GM19043 (cell line): ENCODE results near the gene PPA2.
"Not testable (repeated sequence)": the region's sequence is repeated elsewhere in the genome, so short reads cannot be mapped to it uniquely, and the experiment has no call there.

Experiments used
- ATAC-seq: cut with Tn5 transposase; IDR thresholded peaks from one replicate; pipeline ENCODE4 v1.9.1; 2021; ENCODE audit warnings: low read depth; ENCODE audit not compliant: unreplicated experiment

Gene PPA2

GRCh38 chr4:105473324-105474098 lies at the start of gene PPA2:
Gene PPA2, minus strand, starts transcription at chr4:105474062. Its CDS starts 12 bp downstream, at chr4:105474050.
- ATAC-seq: peak; percentile 77

GRCh38 chr4:105520819-105521790 lies 47.2 kb upstream of the PPA2 start:
- ATAC-seq: peak; percentile 89

- no peak for ATAC-seq
These were observed 36.4 kb upstream of the PPA2 start for GRCh38 chr4:105510245-105510644.

GRCh38 chr4:105509714-105510113 lies 35.9 kb upstream of the PPA2 start:
- ATAC-seq: peak; percentile 37

- ATAC-seq: peak; percentile 95
These were observed 35.4 kb upstream of the PPA2 start for GRCh38 chr4:105509291-105509690.

- no peak for ATAC-seq
These were observed 30.9 kb upstream of the PPA2 start for GRCh38 chr4:105504744-105505143.

GRCh38 chr4:105503484-105503883 lies 29.6 kb upstream of the PPA2 start:
- ATAC-seq: no peak

GRCh38 chr4:105496899-105497298 lies 23.0 kb upstream of the PPA2 start:
- ATAC-seq: no peak

GRCh38 chr4:105495667-105496066 lies 21.8 kb upstream of the PPA2 start:
- ATAC-seq: no peak

GRCh38 chr4:105490523-105490922 lies 16.7 kb upstream of the PPA2 start:
- no peak for ATAC-seq

- ATAC-seq: no peak
These were observed 10.0 kb upstream of the PPA2 start for GRCh38 chr4:105483840-105484239.

GRCh38 chr4:105474099-105474518 lies 247 bp upstream of the PPA2 start:
- no peak for ATAC-seq

- ATAC-seq: peak; percentile 15
These were observed 965 bp downstream of the PPA2 start for GRCh38 chr4:105472871-105473323.

GRCh38 chr4:105471566-105472176 lies 2.2 kb downstream of the PPA2 start:
- ATAC-seq: peak; percentile 38

GRCh38 chr4:105470766-105471165 lies 3.1 kb downstream of the PPA2 start:
- ATAC-seq: no peak

- ATAC-seq: no peak
These were observed 4.1 kb downstream of the PPA2 start for GRCh38 chr4:105469736-105470135.

GRCh38 chr4:105466580-105466979 lies 7.3 kb downstream of the PPA2 start:
- ATAC-seq: no peak

- not testable (repeated sequence) for ATAC-seq
These were observed 9.3 kb downstream of the PPA2 start for GRCh38 chr4:105464563-105464962.

GRCh38 chr4:105462576-105462975 lies 11.3 kb downstream of the PPA2 start:
- ATAC-seq: no peak

- no peak for ATAC-seq
These were observed 12.1 kb downstream of the PPA2 start for GRCh38 chr4:105461621-105462382.
